Trophoblast cell (in vitro differentiated cells and primary cell): ENCODE measurements around the gene PHTF1.

ENCODE experiments used
- DNase-seq, 2 donors: peaks; one replicate each; pipeline ENCODE4 v3.0.0-alpha.2; 2016
- H2AFZ ChIP-seq: 2 replicates; pipeline ENCODE4 v1.6.1; 2013; ENCODE audit warnings: low read length, moderate library complexity, mild to moderate bottlenecking; ENCODE audit not compliant: insufficient read depth, poor library complexity
- H2AK5ac ChIP-seq: 2 replicates; pipeline ENCODE4 v1.6.1; 2013; ENCODE audit warnings: mild to moderate bottlenecking, low read length
- H2BK120ac ChIP-seq: 2 replicates; pipeline ENCODE4 v1.6.1; 2013; ENCODE audit warnings: low read length, mild to moderate bottlenecking, moderate library complexity; ENCODE audit not compliant: insufficient read depth, poor library complexity
- H2BK12ac ChIP-seq: 2 replicates; pipeline ENCODE4 v1.6.1; 2013; ENCODE audit warnings: mild to moderate bottlenecking, low read length, moderate library complexity
- H2BK5ac ChIP-seq: 2 replicates; pipeline ENCODE4 v1.6.1; 2013; ENCODE audit warnings: low read length, low read depth, moderate library complexity, mild to moderate bottlenecking; ENCODE audit not compliant: poor library complexity
- H3K14ac ChIP-seq: 2 replicates; pipeline ENCODE4 v1.6.1; 2013; ENCODE audit warnings: mild to moderate bottlenecking, low read length
- H3K18ac ChIP-seq: 2 replicates; pipeline ENCODE4 v1.6.1; 2013; ENCODE audit warnings: mild to moderate bottlenecking, low read length
- H3K23ac ChIP-seq: 2 replicates; pipeline ENCODE4 v1.6.1; 2013; ENCODE audit warnings: low read length
- H3K27ac ChIP-seq: 2 replicates; pipeline ENCODE4 v1.5.1; 2013; ENCODE audit warnings: low read depth, mild to moderate bottlenecking, inconsistent platforms, low read length, moderate library complexity
- H3K27me3 ChIP-seq: 2 replicates; pipeline ENCODE4 v1.6.1; 2013; ENCODE audit warnings: inconsistent platforms, mild to moderate bottlenecking, low read length, moderate library complexity; ENCODE audit not compliant: insufficient read depth
- H3K36me3 ChIP-seq, 2 experiments: 1 replicate in 1 of 2; 2 replicates in 1 of 2; pipeline ENCODE4 v1.6.1; 2013; ENCODE audit warnings: low read length in 2 of 2, mild to moderate bottlenecking in 2 of 2, moderate library complexity in 1 of 2; ENCODE audit not compliant: insufficient read depth in 2 of 2, control insufficient read depth in 1 of 2
- H3K4ac ChIP-seq: 2 replicates; pipeline ENCODE4 v1.6.1; 2013; ENCODE audit warnings: low read depth, mild to moderate bottlenecking, low read length, moderate library complexity
- H3K4me1 ChIP-seq, 2 experiments: 1 replicate in 1 of 2; 2 replicates in 1 of 2; pipeline ENCODE4 v1.6.1; 2013; ENCODE audit warnings: low read length in 2 of 2, mild to moderate bottlenecking in 2 of 2, moderate library complexity in 1 of 2; ENCODE audit not compliant: insufficient read depth in 2 of 2, control insufficient read depth in 1 of 2
- H3K4me2 ChIP-seq: 2 replicates; pipeline ENCODE4 v1.6.1; 2013; ENCODE audit warnings: inconsistent platforms, mild to moderate bottlenecking, low read length, moderate library complexity
- H3K4me3 ChIP-seq: 2 replicates; pipeline ENCODE4 v1.5.1; 2013; ENCODE audit warnings: mild to moderate bottlenecking, low read depth, low read length, inconsistent platforms
- H3K79me1 ChIP-seq: one replicate; pipeline ENCODE4 v1.6.1; 2013; ENCODE audit warnings: low read length
- H3K79me2 ChIP-seq: 2 replicates; pipeline ENCODE4 v1.6.1; 2013; ENCODE audit warnings: low read length, mild to moderate bottlenecking; ENCODE audit not compliant: control insufficient read depth, insufficient read depth, poor library complexity
- H3K9ac ChIP-seq: 2 replicates; pipeline ENCODE4 v1.6.1; 2013; ENCODE audit warnings: mild to moderate bottlenecking, low read length
- H3K9me3 ChIP-seq: 2 replicates; pipeline ENCODE4 v1.6.1; 2013; ENCODE audit warnings: low read depth, mild to moderate bottlenecking, control low read depth, inconsistent platforms, low read length; ENCODE audit not compliant: insufficient read depth
- H4K12ac ChIP-seq: 2 replicates; pipeline ENCODE4 v1.6.1; 2013; ENCODE audit warnings: low read depth, mild to moderate bottlenecking, low read length, moderate library complexity
- H4K8ac ChIP-seq: 2 replicates; pipeline ENCODE4 v1.6.1; 2013; ENCODE audit warnings: low read depth, mild to moderate bottlenecking, low read length, moderate library complexity
- H4K91ac ChIP-seq: one replicate; pipeline ENCODE4 v1.6.1; 2013; ENCODE audit warnings: low read depth, mild to moderate bottlenecking, low read length, moderate library complexity
- WGBS: extraction: QIAGEN DNeasy Blood & Tissue Kit; methylation state at CpG from one replicate; pipeline ENCODE4 v1.1.7; 2013; ENCODE audit warnings: missing lambda C conversion rate; ENCODE audit not compliant: insufficient read length, insufficient coverage; ENCODE audit errors: extremely low coverage; 5-methylcytosine and 5-hydroxymethylcytosine counted together

Gene PHTF1

DNA sequence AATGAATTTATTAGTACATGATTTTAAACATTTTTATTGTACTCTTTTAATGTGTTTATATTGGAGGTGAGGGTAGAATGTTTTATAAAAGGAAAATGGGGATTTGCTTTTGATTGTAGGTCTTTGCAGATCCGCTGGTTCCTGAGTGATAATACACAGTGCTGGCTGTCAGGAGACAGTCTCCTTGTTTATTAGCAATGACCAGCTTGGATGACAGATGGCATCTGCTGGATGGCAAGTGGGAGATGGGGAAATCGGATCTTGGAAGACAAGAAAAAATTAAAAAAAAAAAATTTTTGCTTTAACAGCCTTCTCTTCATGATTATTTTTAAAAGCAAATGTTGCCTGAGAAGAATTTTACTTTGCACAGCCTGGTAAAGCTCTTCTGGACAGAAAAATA lies 4.4 kb upstream of the PHTF1 start:
- Histone ChIP-seq H3K79me1 (peaks cover 15% of the 10 kb centered on the region), H4K12ac (no peak overlapping the region), H3K4me2 (no peak overlapping the region), H3K27ac (no peak overlapping the region), H3K23ac (no peak overlapping the region), H3K4ac (no peak overlapping the region), H3K9ac (no peak overlapping the region), H3K27me3 (no peaks in the 10 kb centered on the region), H4K8ac (no peak overlapping the region), H3K9me3 (no peaks in the 10 kb centered on the region), H2AK5ac (no peak overlapping the region), H3K36me3 (peaks cover 2 to 6% of the 10 kb centered on the region in 2 experiments), H2BK5ac (no peak overlapping the region), H2AFZ (no peak overlapping the region), H2BK120ac (no peak overlapping the region), H3K14ac (no peak overlapping the region), H3K4me1 (peaks cover 0 to 2% of the 10 kb centered on the region in 2 experiments), H2BK12ac (no peak overlapping the region), H4K91ac (no peak overlapping the region), H3K18ac (no peak overlapping the region), H3K4me3 (no peak overlapping the region), H3K79me2 (peaks cover 8% of the 10 kb centered on the region)
- DNase-seq, result no peak
- no CpG with 5 or more reads among the region's 2 CpGs for WGBS

DNA sequence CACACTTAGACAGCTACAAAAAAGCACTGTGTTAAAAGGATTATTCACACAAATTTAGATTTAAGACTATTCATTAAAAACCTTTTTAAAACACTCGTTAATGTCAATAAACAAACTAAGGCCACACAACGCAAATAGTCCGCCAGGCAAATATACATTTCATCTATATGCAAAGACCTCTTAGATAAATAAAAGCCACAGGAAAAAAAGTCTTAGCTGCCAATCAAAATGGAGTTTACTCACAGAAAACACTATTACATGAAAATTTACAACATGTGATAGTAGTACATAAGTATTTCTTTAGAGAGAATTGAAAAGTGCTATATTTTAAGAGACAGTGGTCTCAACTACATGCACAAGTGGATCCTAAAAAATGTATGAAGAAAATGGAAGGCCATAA lies 2.7 kb upstream of the PHTF1 start:
- Histone ChIP-seq H3K18ac (no peak overlapping the region), H3K4me2 (no peak overlapping the region), H4K12ac (no peak overlapping the region), H3K23ac (no peak overlapping the region), H3K27me3 (no peaks in the 10 kb centered on the region), H3K36me3 (peaks cover 2 to 6% of the 10 kb centered on the region in 2 experiments), H4K8ac (no peak overlapping the region), H2BK12ac (no peak overlapping the region), H4K91ac (no peak overlapping the region), H3K4me3 (no peak overlapping the region), H3K9me3 (no peaks in the 10 kb centered on the region), H3K4ac (no peak overlapping the region), H3K79me1 (peaks cover 16% of the 10 kb centered on the region), H3K14ac (no peak overlapping the region), H3K79me2 (peaks cover 8% of the 10 kb centered on the region), H3K9ac (no peak overlapping the region), H2BK120ac (no peak overlapping the region), H3K4me1 (peaks cover 0 to 2% of the 10 kb centered on the region in 2 experiments), H2AFZ (no peak overlapping the region), H3K27ac (no peak overlapping the region), H2AK5ac (no peak overlapping the region), H2BK5ac (no peak overlapping the region)
- no CpG with 5 or more reads among the region's 3 CpGs for WGBS
- DNase-seq, result no peak

DNA sequence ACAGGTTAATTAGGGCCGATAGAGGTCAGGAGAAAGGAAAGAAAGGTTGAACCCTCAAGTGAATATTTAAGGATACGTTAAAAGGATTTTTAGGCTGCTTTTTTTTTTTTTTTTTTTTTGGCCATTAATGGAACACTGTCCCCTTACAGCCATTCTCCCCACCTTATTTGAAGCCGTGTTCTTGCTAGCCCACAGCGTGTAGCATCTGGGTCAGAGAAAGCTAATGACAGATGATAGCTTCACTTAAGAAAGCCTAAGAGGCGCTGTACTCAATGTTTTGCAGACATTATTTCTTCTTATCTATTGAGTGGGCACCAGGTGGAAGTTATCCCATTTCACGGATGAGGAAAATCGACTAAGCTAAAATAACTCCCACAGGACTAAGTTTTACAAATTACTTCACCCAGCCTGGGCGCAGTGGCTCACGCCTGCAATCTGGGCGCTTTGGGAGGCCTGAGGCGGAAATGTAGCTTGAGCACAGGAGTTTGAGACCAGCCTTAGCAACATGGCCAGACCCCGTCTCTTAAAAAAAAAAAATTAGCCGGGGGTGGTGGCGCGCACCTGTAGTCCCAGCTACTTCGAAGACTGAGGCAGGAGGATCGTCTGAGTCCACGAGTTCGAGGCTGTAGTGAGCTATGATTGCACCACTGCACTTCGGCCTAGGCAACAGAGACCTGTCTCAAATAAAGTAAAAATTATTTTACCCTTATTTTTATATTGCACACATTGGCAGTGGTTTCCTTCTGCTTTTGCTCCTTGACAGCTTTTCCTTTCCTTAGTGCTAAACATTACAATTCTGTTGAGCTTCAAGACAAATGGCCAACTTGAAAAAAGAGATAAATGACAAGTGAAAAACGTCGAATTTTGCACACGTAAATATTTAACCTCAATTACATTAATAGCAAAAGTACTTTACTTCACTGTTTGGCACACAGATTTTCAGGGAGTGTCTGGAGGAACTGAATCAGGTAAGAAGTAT lies 1.1 kb upstream of the PHTF1 start:
- Histone ChIP-seq H4K8ac (no peak overlapping the region), H3K79me2 (peaks cover 8% of the 10 kb centered on the region), H3K4me1 (peaks cover 0 to 2% of the 10 kb centered on the region in 2 experiments), H2AFZ (peak overlapping the region; percentile 75), H3K4me3 (no peak overlapping the region), H3K27me3 (no peaks in the 10 kb centered on the region), H3K79me1 (peaks cover 16% of the 10 kb centered on the region), H3K27ac (peak overlapping the region; percentile 99), H2BK5ac (no peak overlapping the region), H3K18ac (no peak overlapping the region), H4K91ac (no peak overlapping the region), H3K36me3 (peaks cover 0 to 2% of the 10 kb centered on the region in 2 experiments), H3K14ac (no peak overlapping the region), H4K12ac (no peak overlapping the region), H3K23ac (no peak overlapping the region), H2BK12ac (no peak overlapping the region), H3K4ac (no peak overlapping the region), H3K9ac (no peak overlapping the region), H3K4me2 (peak overlapping the region; percentile 98), H2BK120ac (peak overlapping the region; percentile 17), H3K9me3 (no peaks in the 10 kb centered on the region), H2AK5ac (no peak overlapping the region)
- peak in 1 of 2 donors; percentile 5 for DNase-seq
- no CpG with 5 or more reads among the region's 23 CpGs for WGBS

DNA sequence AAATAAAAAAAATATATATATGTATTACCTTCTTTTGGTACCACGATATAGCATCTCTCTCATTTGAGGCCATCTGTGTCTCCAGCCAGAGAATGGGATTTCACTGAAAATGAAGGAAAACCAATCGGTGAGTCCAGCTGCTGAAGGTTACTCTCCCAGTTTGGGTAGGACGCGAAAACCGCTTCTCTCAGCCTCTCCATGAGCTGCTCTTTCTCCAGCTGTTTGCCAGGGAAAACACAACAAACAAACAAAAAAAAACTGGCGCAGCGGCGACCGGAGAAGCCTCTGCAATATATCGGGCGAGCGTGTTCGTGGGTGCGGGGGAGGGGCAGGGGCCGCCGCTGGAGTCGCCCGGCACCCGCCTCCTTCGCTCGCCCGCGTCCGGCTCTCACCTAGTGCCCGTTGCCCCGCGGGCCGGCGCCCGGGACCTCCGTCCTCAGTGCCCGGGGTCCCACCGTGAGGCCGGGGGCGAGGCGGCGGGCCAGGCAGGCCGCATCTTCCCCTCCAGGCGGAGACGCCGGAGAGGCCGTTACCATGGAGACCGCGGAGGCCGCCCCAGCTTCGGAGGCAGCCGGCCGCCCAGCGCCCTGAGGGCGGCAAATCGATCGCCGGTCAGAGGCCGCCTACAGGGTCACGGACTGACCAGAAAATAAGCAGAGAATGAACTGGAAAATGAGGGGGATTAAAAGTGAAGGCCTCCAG lies 504 bp downstream of the PHTF1 start:
- Histone ChIP-seq H3K4me2 (peak overlapping the region; percentile 98), H2AK5ac (peak overlapping the region; percentile 62), H2BK12ac (peak overlapping the region; percentile 81), H3K9me3 (no peaks in the 10 kb centered on the region), H3K9ac (peak overlapping the region; percentile 90), H2AFZ (peak overlapping the region; percentile 91), H3K18ac (peak overlapping the region; percentile 98), H3K23ac (no peak overlapping the region), H4K91ac (peak overlapping the region; percentile 97), H3K4ac (peak overlapping the region; percentile 91), H4K8ac (peak overlapping the region; percentile 96), H3K79me2 (peaks cover 8% of the 10 kb centered on the region), H3K36me3 (peaks cover 3 to 6% of the 10 kb centered on the region in 2 experiments), H2BK5ac (peak overlapping the region; percentile 96), H3K4me3 (peak overlapping the region; percentile 89), H4K12ac (peak overlapping the region; percentile 100), H2BK120ac (peak overlapping the region; percentile 91), H3K27ac (peak overlapping the region; percentile 99), H3K4me1 (peaks cover 0 to 2% of the 10 kb centered on the region in 2 experiments), H3K79me1 (peaks cover 16% of the 10 kb centered on the region), H3K27me3 (no peaks in the 10 kb centered on the region), H3K14ac (peak overlapping the region; percentile 94)
- peak; percentile 53 to 68 for DNase-seq
- no CpG with 5 or more reads among the region's 55 CpGs for WGBS
